ENCODE measurements around the gene CYS1.
"Not testable (repeated sequence)": the region's sequence is repeated elsewhere in the genome, so short reads cannot be mapped to it uniquely, and the experiment has no call there.

The CYS1 gene

DNA sequence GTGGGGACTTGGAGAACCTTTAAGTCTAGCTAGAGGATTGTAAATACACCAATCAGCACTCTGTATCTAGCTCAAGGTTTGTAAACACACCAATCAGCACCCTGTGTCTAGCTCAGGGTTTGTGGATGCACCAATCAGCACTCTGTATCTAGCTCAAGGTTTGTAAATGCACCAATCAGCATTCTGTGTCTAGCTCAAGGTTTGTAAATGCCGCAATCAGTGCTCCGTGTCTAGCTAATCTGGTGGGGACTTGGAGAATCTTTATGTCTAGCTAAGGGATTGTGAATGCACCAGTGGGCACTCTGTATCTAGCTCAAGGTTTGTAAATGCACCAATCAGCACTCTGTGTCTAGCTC lies 11.7 kb upstream of the CYS1 start:
- DNase-seq (ENCODE audit: low read depth), result not testable (repeated sequence)

GRCh38 chr2:10091182-10091888 lies 11.1 kb upstream of the CYS1 start:
- no peak for DNase-seq (ENCODE audit: low read depth)

GRCh38 chr2:10089565-10090190 lies 9.5 kb upstream of the CYS1 start:
- DNase-seq (ENCODE audit: low read depth), result no peak

DNA sequence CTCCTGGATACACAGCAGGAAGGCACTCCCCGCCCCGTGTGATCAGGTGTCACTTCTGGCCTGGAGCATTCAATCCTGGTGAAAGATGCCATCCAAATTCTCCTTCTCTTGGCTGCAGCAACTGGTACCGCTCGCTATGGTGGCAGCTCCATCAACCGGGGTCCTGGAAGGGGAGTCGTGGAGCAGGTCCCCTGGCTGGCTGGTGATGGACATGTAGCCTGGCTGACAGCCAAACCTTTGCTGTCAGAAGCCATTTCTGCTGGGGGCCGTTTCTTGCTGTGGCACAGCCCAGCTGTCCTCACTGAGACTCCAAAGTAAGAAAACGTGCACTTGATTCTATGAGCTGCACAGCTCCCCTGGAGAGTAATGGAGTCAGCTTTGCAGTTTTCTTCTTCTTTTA lies 7.1 kb upstream of the CYS1 start:
- no peak for DNase-seq (ENCODE audit: low read depth)

DNA sequence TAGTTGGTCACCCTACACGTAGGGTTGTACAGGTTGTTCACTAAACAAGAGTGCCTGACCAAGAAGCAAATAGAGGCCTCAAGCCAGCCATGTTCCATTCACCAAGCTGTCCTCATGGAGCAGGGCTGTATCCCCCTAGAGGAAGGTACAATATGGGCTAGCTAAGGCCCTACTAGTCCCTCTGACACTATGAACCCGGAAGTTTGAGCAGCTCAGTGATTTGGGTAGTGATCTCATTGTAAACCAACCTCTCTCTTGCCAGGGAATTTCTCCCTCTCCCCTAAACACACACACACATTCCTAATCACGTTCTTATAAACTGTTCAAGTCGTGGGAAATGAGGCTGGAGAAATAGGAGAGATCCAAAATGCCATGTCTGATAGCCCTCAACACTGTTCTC lies 6.7 kb upstream of the CYS1 start:
- no peak for DNase-seq (ENCODE audit: low read depth)

- DNase-seq (ENCODE audit: low read depth), result no peak
Measured at GRCh38 chr2:10085668-10086059, 5.5 kb upstream of the CYS1 start.

DNA sequence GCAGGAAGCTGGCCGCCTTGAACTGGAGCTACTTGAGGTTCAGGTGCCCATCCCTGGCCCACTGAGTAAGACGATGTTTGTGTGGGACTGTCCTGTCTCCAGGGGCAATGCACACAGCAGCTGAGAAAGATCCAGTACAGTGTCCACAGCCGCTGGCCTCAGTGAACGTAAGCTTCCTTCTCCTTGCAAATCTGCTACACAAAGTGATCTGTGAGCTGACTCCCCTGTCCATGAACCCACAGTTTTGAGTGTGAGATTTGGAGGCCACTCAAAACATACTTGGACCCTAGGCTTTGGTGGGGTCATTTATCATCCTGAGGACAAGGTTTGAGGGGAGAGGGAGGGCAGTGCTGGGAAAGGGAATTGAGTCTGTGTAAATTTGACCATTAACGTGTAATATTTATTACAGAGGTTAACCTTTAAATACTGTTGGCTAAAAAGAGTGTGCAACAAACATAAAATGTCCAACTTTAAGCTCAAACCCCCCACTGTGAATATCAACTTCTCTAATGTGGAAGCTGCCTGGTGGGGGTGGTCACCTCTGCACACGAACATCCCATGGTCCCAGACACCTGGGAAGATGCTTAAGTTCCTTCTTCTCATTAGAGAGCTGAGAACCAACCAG lies 4.9 kb upstream of the CYS1 start:
- no peak for DNase-seq (ENCODE audit: low read depth)

DNA sequence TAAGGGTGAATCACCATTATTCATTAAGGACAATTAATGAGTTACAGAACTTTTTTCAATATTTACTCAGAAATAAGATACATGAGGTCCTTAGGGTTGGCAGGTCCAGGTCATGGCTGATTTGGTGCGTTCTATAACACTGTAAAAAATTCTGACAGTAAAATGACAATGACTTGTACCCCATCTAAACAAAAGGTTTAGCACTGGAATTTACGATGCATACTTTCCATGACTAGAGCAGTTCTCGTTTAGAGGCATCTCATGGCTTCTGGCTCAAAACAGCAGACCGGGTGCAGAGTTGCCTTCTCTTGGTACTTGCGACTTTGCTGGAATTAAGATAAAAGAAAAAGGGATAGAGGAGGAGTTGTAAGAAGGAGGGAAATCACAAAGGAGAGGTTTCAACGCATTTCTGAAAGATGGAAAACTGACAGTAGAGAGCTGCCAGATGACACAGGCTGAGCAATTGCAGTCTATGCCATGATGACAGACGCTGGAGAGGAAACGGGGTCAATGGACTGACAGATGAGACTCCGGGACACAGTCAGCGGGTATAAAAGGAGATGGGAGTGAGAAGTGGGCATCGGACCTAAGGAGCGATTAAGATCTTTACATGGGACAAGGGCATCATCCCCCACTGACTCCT lies 4.1 kb upstream of the CYS1 start:
- no peak for DNase-seq (ENCODE audit: low read depth)

DNA sequence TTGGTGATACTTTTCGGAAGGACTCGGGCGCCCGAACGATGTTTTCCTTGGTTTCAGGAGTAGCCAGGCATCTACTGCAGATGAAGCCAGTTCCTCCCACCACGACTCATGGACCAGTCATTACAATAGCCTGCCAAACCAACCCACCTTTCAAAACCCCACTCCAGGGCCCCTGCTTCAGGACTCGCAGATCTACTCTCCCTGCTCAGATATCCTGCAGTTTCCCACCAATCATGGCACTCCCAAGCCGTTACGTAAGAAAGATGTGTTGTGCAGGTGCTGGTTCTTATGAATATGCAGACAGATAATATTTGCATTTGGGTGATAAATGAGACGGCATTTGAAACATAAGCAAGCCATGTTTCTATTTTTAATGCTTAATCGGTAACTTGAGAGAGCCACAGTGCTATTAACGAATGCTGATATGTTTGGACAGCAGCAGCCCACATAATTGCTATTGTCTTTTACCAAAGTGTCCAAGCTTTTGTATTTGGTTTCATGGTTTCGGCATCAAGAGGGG lies 3.5 kb upstream of the CYS1 start:
- no peak for DNase-seq (ENCODE audit: low read depth)

DNA sequence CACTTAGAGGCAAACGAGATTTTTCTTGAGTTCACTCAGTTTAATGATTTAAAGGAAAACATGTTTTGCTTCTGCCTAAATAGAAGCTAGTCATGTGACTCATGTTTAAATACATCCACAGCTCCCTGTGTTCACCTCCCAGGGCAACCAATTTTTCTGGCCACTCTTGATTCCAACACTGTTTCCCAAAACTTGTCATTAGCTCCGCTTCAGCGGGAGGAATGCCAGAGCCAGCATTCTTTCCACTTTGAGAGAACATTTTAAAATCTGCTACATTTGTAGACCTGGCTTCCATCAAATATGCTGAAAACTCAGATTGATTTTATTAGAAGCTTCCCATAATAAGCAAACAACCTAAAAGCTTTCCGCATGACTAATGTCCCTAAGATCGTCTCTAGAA lies 2.8 kb upstream of the CYS1 start:
- DNase-seq (ENCODE audit: low read depth), result no peak

DNA sequence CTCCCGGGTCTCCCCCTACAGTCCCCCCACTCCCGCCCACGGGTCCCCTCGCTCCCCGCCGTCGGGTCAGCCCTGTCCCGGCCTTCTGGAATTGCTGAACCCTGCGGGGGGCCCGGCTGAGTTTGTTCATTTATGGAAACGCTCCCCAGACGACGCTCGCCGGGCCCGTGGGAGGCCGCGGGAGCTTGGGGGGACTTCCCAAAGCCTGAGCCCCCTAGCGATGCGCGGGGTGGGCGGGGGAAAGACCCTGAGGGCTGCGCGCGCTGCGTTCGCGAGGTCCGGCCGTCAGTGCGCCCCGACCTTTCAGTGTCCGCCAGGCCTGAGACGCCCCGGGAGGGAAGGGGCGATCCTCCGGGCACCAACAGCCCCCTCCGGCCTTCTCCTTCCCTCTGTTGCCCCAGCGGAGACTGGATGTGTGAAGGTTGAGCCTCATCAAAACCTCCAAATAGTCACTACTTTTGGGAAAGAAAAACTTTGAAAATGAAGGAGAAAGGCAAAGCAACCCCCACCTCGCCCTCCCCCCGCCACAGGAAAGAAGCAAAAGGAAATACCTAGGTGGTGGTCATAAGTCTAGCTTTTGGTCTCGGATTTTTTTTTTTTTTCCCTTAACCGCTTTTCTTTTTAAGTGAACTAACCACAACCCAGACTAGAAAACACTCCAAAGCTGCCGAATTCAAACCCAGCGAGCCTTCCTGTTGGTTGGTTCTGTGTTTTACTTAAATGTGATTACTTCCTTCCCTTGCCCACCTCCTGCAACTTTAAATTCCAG lies 509 bp upstream of the CYS1 start:
- no peak for DNase-seq (ENCODE audit: low read depth)

DNA sequence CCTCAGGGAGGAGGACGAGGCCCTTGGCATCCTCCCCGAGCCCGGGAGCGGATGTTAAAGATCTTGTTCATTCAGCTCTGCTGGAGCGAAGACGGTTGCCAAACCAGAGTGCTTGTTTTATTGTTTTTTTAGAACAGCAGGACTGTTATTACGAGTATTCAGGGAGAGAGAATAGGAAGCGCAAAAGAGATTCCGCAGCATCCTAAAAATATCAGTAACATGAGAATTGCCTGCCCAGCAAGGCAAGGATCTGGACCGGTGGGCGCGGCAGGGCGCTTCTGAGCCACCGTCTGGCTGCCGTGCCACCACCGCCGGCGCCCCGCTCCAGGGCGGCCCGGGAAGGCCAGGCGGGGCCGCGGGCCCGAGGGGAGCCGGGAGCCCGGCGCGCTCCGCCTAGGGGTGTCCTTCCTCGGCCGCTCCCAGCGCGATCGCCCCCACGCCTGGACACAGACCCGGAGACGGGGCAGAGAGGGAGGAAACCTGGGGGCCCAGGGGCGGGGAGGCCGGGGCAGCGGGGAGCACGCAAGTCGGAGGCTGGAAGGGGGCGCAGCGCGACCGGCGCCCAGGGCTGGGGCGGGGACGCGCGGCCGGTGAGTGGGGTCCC lies 843 bp downstream of the CYS1 start:
- DNase-seq (ENCODE audit: low read depth), result no peak

GRCh38 chr2:10078704-10079265 lies 1.4 kb downstream of the CYS1 start:
- DNase-seq (ENCODE audit: low read depth), result no peak

GRCh38 chr2:10078001-10078400 lies 2.2 kb downstream of the CYS1 start:
- DNase-seq (ENCODE audit: low read depth), result no peak

GRCh38 chr2:10076988-10077527 lies 3.2 kb downstream of the CYS1 start:
- no peak for DNase-seq (ENCODE audit: low read depth)

- DNase-seq (ENCODE audit: low read depth), result no peak
Measured at GRCh38 chr2:10076511-10076910, 3.7 kb downstream of the CYS1 start.

GRCh38 chr2:10075571-10076209 lies 4.5 kb downstream of the CYS1 start:
- DNase-seq (ENCODE audit: low read depth), result no peak

DNA sequence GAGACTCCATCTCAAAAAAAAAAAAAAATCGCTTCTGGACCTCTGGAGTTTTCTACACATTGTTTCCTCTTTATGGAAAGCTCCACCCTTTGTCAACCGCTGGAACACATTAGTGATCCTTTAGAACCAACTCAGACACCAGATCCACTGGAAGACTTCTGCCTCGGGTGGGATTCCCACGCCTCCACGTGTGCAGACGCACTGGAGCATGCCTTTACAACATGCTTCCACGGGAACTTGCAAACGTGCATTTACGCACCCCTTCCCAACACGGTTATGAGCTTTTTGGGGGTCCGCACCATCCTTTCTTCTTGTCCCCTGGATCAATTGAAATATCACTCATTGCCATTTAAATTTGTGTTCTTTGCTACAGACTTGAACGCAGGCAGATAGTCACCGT lies 5.1 kb downstream of the CYS1 start:
- DNase-seq (ENCODE audit: low read depth), result no peak

DNA sequence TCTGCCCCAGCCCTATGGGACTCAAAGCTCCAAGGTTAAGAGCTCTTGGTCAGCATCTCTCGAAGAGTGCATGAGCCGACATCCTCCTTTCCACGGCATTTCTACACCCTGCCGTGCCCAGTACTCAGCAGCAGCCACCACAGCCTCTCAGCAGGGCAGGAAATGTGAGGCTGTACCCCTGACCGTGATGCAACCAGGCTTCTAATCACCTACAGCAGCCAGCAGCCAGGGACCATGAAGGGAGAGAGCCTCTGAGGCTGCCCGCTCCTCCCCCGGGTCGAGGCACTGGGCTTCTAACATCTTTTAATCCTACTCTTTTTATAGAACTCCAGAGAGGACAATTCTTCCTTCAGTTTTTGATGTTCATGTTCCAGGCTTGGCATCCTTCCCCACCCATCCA lies 6.5 kb downstream of the CYS1 start:
- no peak for DNase-seq (ENCODE audit: low read depth)

DNA sequence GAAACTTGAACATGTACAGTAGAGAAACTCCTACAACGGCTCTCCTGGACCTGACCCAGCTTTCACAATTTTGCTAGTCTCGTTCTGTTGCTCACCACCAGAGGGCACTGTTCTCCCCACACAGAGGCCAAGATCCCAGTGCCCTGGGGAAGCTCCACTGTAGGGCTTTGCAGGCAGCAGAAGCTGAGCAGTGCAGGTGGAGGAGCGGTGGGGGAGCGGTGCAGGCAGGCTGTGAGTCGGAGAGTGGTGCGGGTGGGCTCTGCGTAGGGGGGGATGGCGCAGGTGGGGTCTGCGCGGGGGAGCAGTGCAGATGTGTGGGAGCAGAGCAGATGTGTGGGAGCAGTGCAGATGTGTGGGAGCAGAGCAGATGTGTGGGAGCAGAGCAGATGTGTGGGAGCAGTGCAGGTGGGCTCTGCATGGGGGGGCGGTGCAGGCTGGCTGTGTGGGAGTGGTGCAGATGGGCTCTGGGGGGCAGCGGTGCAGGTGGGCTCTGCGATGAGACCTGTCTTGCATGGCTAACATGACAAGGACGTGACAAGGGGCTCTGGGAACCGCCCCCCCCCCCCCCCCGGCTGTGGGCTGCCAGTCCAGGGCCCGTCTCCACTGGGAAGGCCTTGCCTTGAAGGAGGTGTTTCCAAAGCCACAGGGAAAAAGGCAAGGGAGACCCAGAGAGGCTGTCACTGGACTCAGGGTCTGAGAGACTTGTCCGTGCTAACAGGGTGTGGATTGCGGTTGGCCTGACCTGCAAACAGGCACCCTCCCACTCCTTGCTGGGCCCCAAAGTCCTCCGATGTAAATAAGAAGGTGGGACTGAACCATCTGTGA lies 7.3 kb downstream of the CYS1 start:
- DNase-seq (ENCODE audit: low read depth), result no peak

Measured in HS-27A (cell line).